ENCODE data around the gene PPP1R13B.

PPP1R13B gene

GRCh38 chr14:103745424-103745823, 102.0 kb downstream of the PPP1R13B start:
- TF ChIP-seq TAF1 (IDR thresholded peaks at IDR 0.05; ENCODE audit: borderline replicate concordance, insufficient read depth, low read length): no peak
- no peak for TF ChIP-seq REST (IDR thresholded peaks at IDR 0.05; ENCODE audit: insufficient read depth in 1 of 2, low read depth in 2 of 2, low read length in 2 of 2)
- no peak for TF ChIP-seq SIN3A (IDR thresholded peaks at IDR 0.05; ENCODE audit: borderline replicate concordance, insufficient read depth, low read length)
- TF ChIP-seq FOXP2 (optimal IDR thresholded peaks at IDR 0.05; ENCODE audit: borderline replicate concordance, extremely low read depth, extremely low read length, insufficient read depth): no peak
- TF ChIP-seq POLR2AphosphoS5 (IDR thresholded peaks at IDR 0.05; ENCODE audit: low read depth, low read length): no peak

GRCh38 chr14:103744621-103745395, 102.6 kb downstream of the PPP1R13B start:
- TF ChIP-seq REST (IDR thresholded peaks at IDR 0.05; ENCODE audit: insufficient read depth in 1 of 2, low read depth in 2 of 2, low read length in 2 of 2): no peak
- TF ChIP-seq TAF1 (IDR thresholded peaks at IDR 0.05; ENCODE audit: borderline replicate concordance, insufficient read depth, low read length): no peak
- no peak for TF ChIP-seq SIN3A (IDR thresholded peaks at IDR 0.05; ENCODE audit: borderline replicate concordance, insufficient read depth, low read length)
- TF ChIP-seq FOXP2 (optimal IDR thresholded peaks at IDR 0.05; ENCODE audit: borderline replicate concordance, extremely low read depth, extremely low read length, insufficient read depth): no peak
- no peak for TF ChIP-seq POLR2AphosphoS5 (IDR thresholded peaks at IDR 0.05; ENCODE audit: low read depth, low read length)

GRCh38 chr14:103743691-103744090, 103.7 kb downstream of the PPP1R13B start:
- no peak for TF ChIP-seq POLR2AphosphoS5 (IDR thresholded peaks at IDR 0.05; ENCODE audit: low read depth, low read length)
- TF ChIP-seq FOXP2 (optimal IDR thresholded peaks at IDR 0.05; ENCODE audit: borderline replicate concordance, extremely low read depth, extremely low read length, insufficient read depth): no peak
- TF ChIP-seq REST (IDR thresholded peaks at IDR 0.05; ENCODE audit: insufficient read depth in 1 of 2, low read depth in 2 of 2, low read length in 2 of 2): no peak
- no peak for TF ChIP-seq SIN3A (IDR thresholded peaks at IDR 0.05; ENCODE audit: borderline replicate concordance, insufficient read depth, low read length)
- TF ChIP-seq TAF1 (IDR thresholded peaks at IDR 0.05; ENCODE audit: borderline replicate concordance, insufficient read depth, low read length): no peak

GRCh38 chr14:103742499-103743255, 104.7 kb downstream of the PPP1R13B start:
- TF ChIP-seq SIN3A (IDR thresholded peaks at IDR 0.05; ENCODE audit: borderline replicate concordance, insufficient read depth, low read length) (no peak), REST (IDR thresholded peaks at IDR 0.05; ENCODE audit: insufficient read depth in 1 of 2, low read depth in 2 of 2, low read length in 2 of 2) (no peak), TAF1 (IDR thresholded peaks at IDR 0.05; ENCODE audit: borderline replicate concordance, insufficient read depth, low read length) (no peak), POLR2AphosphoS5 (IDR thresholded peaks at IDR 0.05; ENCODE audit: low read depth, low read length) (no peak), FOXP2 (optimal IDR thresholded peaks at IDR 0.05; ENCODE audit: borderline replicate concordance, extremely low read depth, extremely low read length, insufficient read depth) (no peak)
